Ramos (cell line): Measurements from ENCODE around the gene CIAO2B.

Source experiments
- in situ Hi-C: fragments of 300-500 bp; cut with MboI; formaldehyde crosslinking; loops from one replicate; pipeline ENCODE4 v1.14.3; 2022; ENCODE audit warnings: low sequenced_read_pairs; ENCODE audit not compliant: unreplicated experiment

The CIAO2B gene

DNA sequence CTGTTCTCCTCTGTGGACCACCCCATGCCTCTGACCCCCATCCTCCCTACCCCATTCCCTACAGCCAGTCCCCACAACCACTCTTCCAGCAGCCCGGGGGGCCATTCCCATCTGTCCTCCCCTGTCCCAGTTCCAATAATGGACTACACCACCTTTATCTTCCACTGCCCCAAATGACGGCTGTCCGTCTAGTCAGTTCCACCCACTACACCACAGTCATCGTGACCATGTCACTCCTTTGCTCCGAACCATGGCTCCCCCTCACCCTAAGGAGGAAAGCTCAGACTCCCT, 38.6 kb downstream of the CIAO2B start:
- in situ Hi-C loops = no loop called here

- in situ Hi-C loops = no loop called here
Observed at GRCh38 chr16:66894948-66895688, 39.1 kb downstream of the CIAO2B start.

GRCh38 chr16:66894055-66894454, 40.1 kb downstream of the CIAO2B start:
- in situ Hi-C loops = no loop called here

DNA sequence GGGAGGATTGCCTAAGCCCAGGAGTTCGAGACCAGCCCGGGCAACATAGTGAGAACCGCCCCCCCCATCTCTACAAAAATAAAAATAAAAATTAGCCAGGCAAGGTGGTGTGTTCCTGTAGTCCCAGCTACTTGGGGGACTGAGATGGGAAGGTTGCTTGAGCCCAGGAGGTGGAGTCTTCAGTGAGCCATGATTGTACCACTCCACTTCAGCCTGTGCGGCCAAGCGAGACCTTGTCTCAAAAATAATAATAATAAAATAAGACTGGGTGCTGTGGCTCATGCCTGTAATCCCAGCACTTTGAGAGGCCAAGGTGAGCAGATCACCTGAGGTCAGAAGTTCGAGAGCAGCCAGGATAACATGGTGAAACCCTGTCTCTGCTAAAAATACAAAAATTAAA, 42.4 kb downstream of the CIAO2B start:
- in situ Hi-C loops = no loop called here

DNA sequence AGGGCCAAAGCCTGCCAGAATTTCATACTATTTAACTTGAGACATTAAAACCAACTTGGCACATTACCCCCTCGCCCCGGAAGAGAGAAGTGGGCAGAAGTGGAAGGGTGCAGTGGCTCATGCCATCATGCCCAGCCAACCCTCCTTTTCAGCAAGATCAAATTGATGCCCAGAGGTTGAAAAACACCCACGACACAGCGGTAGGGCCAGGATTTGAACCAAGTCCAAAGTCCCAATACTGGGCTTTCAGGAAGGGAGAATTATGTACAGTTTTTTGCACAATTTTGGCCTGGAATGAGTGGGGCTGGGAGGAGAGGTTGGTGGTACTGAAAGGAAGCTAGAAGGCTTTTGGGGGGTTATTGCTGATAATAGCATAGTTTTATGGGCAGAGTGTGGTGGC, 42.8 kb downstream of the CIAO2B start:
- in situ Hi-C loops = no loop called here

GRCh38 chr16:66890799-66891198, 43.4 kb downstream of the CIAO2B start:
- in situ Hi-C loops = no loop called here

DNA sequence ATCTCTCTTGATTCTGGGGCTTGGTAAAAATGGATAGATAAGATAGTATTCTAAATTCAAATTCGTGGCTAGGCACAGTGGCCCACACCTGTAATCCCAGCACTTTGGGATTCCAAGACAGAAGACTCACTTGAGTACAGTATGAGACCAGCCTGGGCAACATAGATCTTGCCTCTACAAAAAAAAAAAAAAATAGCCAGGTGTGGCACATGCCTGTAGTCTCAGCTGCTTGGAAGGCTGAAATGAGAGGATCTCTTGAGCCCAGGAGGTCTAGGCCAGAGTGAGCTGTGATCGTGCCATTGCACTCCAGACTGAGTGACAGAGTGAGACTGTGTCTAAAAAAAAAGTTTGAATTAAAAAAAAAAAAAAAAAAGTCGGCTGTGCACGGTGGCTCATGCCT, 44.6 kb downstream of the CIAO2B start:
- in situ Hi-C loops = no loop called here

- in situ Hi-C loops = no loop called here
Observed at GRCh38 chr16:66888647-66889615, 45.3 kb downstream of the CIAO2B start.

GRCh38 chr16:66886914-66887313, 47.3 kb downstream of the CIAO2B start:
- in situ Hi-C loops = no loop called here

- in situ Hi-C loops = no loop called here
Observed at GRCh38 chr16:66886321-66886720, 47.9 kb downstream of the CIAO2B start.

DNA sequence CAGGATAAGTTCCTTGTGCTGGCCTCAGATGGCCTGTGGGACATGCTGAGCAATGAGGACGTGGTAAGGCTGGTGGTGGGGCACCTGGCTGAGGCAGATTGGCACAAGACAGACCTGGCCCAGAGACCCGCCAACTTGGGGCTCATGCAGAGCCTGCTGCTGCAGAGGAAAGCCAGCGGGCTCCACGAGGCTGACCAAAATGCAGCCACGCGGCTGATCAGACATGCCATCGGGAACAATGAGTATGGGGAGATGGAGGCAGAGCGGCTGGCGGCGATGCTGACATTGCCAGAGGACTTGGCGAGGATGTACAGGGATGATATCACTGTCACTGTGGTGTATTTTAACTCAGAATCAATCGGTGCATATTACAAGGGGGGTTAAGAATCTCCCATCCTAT, 48.7 kb downstream of the CIAO2B start:
- in situ Hi-C loops = no loop called here

GRCh38 chr16:66882702-66883101, 51.5 kb downstream of the CIAO2B start:
- in situ Hi-C loops = no loop called here
